Activated naive CD8-positive, alpha-beta T cell treated with anti-CD3 and anti-CD28 coated beads, Interleukin-2, amount 50 U/mL, for 16 hours (primary cell): ENCODE measurements around the gene RNF220.

Experiments
- DNase-seq: peaks from one replicate; pipeline ENCODE4 v3.0.0-alpha.2; 2020; ENCODE audit warnings: low read depth, low spot score

The RNF220 gene

GRCh38 chr1:44701141-44701573 lies 296.1 kb downstream of the RNF220 start:
- DNase-seq = no peak
